8988T (cell line): Measurements from ENCODE around the gene NDUFA11.

Experiments used
- DNase-seq: peaks from one replicate; pipeline ENCODE4 v3.0.0; 2011

The NDUFA11 gene

DNA sequence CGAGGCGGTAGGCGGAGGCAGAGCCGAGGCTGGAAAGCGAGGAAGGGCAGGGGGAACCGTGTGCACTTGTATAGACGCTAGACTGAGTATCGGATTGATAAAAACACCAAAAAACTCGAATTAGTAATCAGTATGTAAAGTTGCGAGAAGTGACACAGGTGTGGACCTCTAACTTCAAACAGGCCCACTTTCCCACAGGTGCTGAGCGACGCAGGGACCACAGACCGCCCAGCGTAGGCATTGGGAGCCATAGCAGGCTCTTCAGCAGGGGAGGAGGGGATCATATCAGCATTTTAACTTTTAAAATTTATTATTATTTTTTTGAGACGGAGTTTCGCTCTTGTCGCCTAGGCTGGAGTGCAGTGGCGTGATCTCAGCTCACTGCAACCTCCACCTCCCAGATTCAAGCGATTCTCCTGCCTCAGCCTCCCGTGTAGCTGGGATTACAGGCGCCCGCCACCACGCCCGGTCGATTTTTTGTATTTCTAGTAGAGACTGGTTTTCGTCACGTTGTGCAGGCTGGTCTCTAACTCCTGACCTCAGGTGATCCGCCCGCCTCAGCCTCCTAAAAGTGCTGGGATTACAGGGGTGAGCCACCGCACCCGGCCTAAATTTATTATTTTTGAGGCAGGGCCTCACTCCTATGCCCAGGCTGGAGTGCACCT, 1.7 kb upstream of the NDUFA11 start:
- no peak for DNase-seq

GRCh38 chr19:5904352-5905113, 943 bp upstream of the NDUFA11 start, which contains the start of gene VMAC:
TSS of gene VMAC (plus strand) at chr19:5904872. CDS start at chr19:5904891, 19 bp downstream.
- peak; percentile 81 for DNase-seq

- DNase-seq = no peak
Measured at GRCh38 chr19:5903056-5903623, 450 bp downstream of the NDUFA11 start.

DNA sequence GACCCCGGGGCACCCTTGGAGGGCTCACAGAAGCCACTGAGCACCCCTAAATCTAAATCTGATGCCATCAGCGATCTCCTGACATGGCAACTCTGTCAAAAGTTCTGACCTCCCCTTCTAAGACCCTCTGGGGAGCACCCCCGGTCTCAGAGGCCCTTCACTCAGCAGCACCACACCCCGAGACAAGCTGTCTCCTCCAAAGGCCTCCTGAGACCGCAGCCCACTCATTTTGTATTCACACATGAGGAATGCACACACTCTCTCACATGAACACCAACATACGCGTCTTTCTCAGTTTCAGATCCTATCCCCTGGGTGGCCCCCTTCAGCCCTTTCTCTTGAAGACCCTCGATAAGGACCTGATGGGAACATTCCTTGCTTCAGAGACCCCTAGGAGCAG, 2.6 kb downstream of the NDUFA11 start:
- no peak for DNase-seq

- DNase-seq = no peak
Measured at GRCh38 chr19:5899728-5900526, 3.7 kb downstream of the NDUFA11 start.

- DNase-seq = no peak
Measured at GRCh38 chr19:5897189-5897969, 6.2 kb downstream of the NDUFA11 start.

GRCh38 chr19:5896365-5897076, 7.1 kb downstream of the NDUFA11 start:
- no peak for DNase-seq

DNA sequence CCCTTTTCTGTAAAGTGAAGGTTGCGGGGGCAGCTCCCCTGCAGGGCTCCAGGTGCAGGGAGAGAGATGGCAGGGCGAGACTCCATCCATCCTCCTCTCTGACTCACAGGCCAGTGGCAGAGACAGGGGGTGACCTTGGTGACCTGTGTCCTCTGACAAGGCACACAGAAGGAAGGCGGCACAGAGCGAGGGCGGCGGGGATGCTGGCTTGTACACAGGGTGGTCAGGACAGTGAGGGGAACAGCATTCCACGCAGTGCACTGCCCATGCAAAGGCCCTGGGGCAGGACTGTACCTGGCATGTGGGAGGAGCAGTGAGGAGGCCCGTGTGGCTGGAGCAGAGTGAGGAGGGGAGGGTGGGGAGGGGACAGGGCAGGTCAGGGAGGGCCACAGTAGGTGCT, 7.7 kb downstream of the NDUFA11 start:
- DNase-seq = no peak

- DNase-seq = no peak
Measured at GRCh38 chr19:5895409-5895808, 8.2 kb downstream of the NDUFA11 start.

DNA sequence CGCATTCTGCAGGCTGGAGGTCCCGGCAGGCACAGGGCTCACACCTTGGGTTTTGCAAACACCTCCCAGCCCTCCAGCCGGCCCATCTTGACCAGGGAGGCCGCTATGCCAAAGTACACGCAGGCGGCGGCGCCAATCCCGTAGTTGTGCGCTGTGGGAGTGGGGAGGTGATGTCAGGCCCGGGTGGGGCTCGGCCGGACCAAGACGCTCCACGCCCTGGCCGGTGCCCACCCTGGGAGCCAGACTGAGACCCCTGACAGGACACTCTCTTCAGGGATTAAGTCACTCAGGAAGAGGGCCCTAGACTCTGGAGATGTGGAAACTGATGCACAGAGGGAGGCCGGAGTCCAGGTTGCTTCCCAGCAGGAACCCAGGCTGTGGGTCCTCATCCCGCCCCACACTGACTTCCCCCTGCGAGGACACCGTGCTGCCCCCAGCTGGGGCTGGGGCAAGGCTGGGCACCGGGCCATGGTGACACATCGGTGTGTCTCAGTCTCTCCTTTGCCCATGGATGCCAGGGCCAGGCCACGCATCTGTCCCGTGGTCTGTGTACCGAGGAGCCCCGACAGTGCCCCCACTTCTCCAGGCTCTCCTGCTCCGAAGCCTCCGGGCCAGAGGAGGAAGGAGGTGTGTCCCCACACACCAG, 8.8 kb downstream of the NDUFA11 start:
- DNase-seq = no peak

- no peak for DNase-seq
Measured at GRCh38 chr19:5893907-5894703, 9.5 kb downstream of the NDUFA11 start.

GRCh38 chr19:5893296-5893903, 10.2 kb downstream of the NDUFA11 start:
- no peak for DNase-seq

DNA sequence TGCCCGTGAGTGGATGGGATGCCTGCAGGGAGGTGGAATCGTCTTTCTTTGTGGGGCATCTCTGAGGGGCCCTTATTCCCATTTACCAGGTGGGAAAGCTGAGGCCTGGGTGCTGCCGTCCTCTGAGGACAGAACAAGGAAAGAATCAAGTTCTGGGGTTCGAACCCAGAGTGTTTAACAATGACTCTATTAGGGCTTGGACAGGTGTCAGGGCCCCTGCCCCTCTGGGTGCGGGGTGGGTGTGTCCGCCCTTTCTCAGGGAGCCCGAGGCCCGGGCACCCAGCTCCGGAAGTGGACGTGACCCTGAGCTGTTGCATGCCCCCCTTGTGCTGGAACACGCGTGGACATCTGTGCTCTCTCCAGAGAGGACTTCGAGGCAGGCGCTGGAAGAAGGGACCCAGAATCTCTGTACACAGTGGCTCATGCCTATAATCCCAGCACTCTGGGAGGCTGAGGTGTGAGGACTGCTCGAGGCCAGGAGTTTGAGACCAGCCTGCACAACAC, 10.8 kb downstream of the NDUFA11 start:
- DNase-seq = no peak

DNA sequence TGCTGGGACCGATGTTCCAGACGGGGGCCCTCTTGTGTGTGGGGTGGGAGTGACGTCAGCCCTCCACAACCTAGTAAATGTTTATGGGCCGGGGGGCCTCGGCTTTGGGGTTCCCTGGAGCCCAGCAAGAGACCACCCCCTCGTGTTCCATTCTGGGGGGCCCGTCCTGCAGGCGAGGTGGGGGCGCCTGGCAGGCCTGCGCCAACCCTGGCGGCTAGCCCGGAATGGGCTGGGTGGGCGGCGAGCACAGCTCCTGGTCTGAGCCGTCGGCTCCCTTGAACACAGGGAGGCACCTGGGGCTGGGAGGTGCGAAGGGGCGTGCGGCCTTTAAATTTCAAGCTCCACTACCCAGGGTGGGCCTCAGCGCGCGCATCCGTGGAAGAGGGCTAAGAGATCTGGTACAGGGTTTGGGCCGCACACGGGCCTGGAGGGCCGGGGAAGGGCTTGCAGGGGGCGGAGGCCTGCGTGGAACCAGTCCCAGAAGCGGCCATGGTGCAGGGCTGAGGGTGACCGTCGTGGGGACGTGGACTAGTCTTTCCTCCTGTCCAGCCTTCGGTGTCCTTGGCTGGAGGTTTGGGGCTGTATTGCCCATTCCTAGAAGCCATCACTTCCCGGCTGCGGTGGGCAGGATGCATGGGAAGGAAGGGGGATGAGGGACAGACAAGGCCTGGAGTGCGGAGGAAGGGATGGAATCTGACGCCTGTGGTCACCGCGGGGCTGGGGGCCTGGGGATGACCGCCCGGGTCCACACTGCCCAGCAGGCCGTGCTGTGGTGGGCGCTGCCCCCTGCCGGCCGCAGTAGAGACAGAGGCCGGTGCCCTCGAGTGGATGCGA, 11.4 kb downstream of the NDUFA11 start:
- DNase-seq = no peak

DNA sequence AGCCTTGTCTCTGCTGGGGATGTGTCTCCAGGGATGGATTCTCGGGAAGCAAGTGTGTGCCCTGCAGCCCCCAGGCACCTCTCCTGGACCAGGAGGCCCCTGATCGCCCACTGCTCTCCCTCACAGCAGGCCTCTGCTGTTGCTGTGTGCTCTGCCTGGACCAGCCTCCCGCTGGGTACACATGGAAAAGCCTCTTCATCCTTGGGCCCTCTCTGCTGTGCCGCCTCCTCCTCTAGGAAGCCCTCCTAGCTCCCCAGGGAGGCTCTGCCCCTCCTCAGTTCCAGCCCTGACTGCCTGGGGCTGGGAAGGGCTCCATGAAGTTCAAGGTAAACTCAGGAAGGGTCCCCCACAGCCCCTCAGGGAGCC, 12.0 kb downstream of the NDUFA11 start:
- DNase-seq = no peak

DNA sequence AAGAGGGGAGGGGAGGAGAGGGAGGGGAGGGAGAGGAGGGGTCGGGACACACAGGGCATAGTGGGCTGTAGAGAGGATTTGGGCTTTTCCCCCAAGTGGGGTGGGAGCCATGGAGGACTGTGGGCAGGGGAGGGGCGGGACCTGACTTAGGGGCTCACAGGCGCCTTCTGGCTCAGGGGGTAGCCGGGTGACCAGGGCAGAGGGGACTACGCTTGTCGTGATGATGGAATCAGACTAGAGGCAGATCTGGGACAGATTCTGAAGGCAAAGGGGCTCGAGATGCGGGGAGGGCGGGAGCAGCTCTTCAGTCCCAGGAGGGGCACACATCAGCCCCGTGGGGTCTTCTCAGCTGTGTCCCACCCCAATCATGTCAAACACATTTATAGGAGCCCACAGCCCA, 13.5 kb downstream of the NDUFA11 start:
- DNase-seq = no peak

DNA sequence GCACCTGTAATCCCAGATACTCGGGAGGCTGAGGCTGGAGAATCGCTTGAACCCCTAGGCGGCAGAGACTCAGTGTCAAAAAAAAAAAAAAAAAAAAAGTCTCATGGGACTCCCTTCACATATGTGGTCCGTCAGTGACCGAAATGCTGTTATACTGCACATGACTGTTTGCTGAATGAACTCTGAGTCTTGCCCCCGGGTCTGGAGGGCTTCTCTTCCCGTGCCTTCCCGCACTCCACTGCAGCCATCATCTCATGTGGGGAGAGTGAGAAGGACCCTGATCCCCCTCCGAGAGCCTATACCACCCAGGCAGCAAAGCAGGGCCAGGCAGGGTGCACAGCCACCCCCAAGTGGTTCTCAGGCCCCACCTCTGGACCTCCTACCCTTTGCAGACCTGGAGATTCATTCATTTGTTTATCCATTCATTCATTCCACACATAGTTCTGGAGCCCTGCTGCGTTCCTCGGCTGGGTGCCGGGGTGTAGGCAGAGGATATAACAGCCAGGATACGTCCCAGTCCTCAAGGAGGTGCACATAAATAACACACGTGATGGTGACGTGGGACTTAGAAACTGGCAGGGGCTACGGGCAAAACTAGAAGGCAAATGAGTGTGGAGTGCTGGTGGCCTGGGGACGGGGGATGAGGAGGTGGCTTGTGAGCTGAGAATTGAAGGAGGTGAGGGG, 14.2 kb downstream of the NDUFA11 start:
- DNase-seq = no peak
